Gastrocnemius medialis (tissue), 4 donors: ENCODE data around the gene WDR31.

Experiments
- POLR2A ChIP-seq, 2 donors: fragments of 450-650 bp; IDR thresholded peaks; one replicate each; pipeline ENCODE4 v1.6.1; 2017; ENCODE audit warnings: antibody characterized with exemption in 2 of 2, mild to moderate bottlenecking in 2 of 2, moderate library complexity in 2 of 2
- TF ChIP-seq, protein P1 (sequence below), 5 experiments: fragments of 450-650 bp in 3 of 5; fragments of 200-600 bp in 2 of 5; sonication (generic) in 2 of 5; IDR thresholded peaks in 4 of 5; conservative IDR thresholded peaks in 1 of 5; 1 replicate in 4 of 5; 2 replicates in 1 of 5; pipeline ENCODE4 v1.5.1; 2016 to 2019; ENCODE audit warnings: antibody characterized with exemption in 5 of 5, mild to moderate bottlenecking in 3 of 5, moderate library complexity in 3 of 5

DNA sequence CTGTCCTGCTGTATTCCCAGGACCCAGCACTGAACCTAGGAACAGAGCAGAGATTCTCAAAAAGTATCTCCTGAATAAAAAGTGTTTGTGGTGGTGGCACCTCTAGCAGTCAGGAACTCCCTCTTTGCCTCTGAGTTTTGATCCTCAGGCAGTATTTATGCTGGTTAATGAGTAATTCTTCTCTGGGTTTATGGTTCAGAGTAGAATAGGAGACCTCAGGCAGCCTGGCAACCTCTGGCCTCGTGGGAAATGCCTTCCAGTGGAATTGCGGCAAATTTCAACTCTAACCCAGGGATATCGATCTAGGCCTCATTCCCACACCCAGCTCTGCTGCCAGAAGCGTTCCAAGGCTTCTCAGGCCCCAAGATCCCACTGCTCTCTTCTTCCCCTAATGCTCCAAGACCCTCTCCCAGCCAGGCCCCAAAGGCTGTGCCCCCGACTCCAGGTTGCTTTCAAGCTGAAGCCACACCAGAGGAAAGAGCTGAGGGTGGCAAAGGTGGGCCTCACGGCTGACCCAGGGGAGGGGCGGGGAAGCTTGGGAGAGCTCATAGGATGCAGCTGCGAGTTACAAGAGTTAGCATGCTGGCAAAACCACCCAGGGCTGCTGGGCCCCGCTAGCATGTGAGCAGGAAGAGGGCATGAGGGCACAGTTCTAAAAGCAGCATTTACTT, 47.6 kb upstream of the WDR31 start:
- TF ChIP-seq, protein P1, sequence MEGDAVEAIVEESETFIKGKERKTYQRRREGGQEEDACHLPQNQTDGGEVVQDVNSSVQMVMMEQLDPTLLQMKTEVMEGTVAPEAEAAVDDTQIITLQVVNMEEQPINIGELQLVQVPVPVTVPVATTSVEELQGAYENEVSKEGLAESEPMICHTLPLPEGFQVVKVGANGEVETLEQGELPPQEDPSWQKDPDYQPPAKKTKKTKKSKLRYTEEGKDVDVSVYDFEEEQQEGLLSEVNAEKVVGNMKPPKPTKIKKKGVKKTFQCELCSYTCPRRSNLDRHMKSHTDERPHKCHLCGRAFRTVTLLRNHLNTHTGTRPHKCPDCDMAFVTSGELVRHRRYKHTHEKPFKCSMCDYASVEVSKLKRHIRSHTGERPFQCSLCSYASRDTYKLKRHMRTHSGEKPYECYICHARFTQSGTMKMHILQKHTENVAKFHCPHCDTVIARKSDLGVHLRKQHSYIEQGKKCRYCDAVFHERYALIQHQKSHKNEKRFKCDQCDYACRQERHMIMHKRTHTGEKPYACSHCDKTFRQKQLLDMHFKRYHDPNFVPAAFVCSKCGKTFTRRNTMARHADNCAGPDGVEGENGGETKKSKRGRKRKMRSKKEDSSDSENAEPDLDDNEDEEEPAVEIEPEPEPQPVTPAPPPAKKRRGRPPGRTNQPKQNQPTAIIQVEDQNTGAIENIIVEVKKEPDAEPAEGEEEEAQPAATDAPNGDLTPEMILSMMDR (IDR thresholded peaks at IDR 0.05 in 4 of 5, conservative IDR thresholded peaks at IDR 0.05 in 1 of 5) = no peak
- TF ChIP-seq POLR2A (IDR thresholded peaks at IDR 0.05) = no peak
